Thyroid gland (tissue), 4 donors: ENCODE results near the gene FLT4. TPM values are rescaled to one million over a fixed set of nuclear protein-coding genes. Genes with fewer than 3 reads are reported as not detected.

Experiments
- DNase-seq, 2 donors: peaks; one replicate each; pipeline ENCODE4 v3.0.0-alpha.2; 2019
- H3K27ac ChIP-seq, 3 donors: fragments of 200-600 bp; sonication (generic); 1 replicate in 2 of 3; 2 replicates in 1 of 3; pipeline ENCODE4 v1.5.1; 2016 to 2019; ENCODE audit warnings: mild to moderate bottlenecking in 1 of 3, moderate library complexity in 1 of 3
- H3K27me3 ChIP-seq: fragments of 200-600 bp; sonication (generic); one replicate; pipeline ENCODE4 v1.5.1; 2019
- H3K36me3 ChIP-seq, 2 donors: fragments of 200-600 bp; sonication (generic); one replicate each; pipeline ENCODE4 v1.5.1; 2016 to 2019
- H3K4me1 ChIP-seq, 2 donors: fragments of 200-600 bp; sonication (generic); one replicate each; pipeline ENCODE4 v1.5.1; 2017 to 2019
- H3K4me3 ChIP-seq, 3 donors: fragments of 200-600 bp; sonication (generic); replicated peaks in 1 of 3; 1 replicate in 2 of 3; 2 replicates in 1 of 3; pipeline ENCODE4 v1.5.1; 2016; ENCODE audit warnings: mild to moderate bottlenecking in 1 of 3
- H3K9me3 ChIP-seq: fragments of 200-600 bp; sonication (generic); one replicate; pipeline ENCODE4 v1.5.1; 2017
- POLR2A ChIP-seq, 2 donors: fragments of 450-650 bp; IDR thresholded peaks; one replicate each; pipeline ENCODE4 v1.6.1; 2017; ENCODE audit warnings: antibody characterized with exemption in 2 of 2, mild to moderate bottlenecking in 2 of 2, moderate library complexity in 1 of 2
- WGBS, 2 donors: methylation state at CpG; one replicate each; pipeline ENCODE4 v1.1.5; 2017; 5-methylcytosine and 5-hydroxymethylcytosine counted together
- intact Hi-C: fragments of 100-400 bp; cut with DNase I; formaldehyde crosslinking; loops from one replicate; pipeline ENCODE4 v1.15.1; 2023
- total RNA-seq, 4 donors: library from RNA; depleted of rRNA; stranded (reverse); fragments of >200 nt; gene quantifications; one replicate each; pipeline ENCODE4 v1.2.3, GENCODE V29; 2016
- TF ChIP-seq, protein P1 (sequence below), 6 experiments: fragments of 200-600 bp in 3 of 6; fragments of 450-650 bp in 3 of 6; sonication (generic) in 3 of 6; IDR thresholded peaks; one replicate each; pipeline ENCODE4 v1.5.1; 2016 to 2019; ENCODE audit warnings: antibody characterized with exemption in 6 of 6, mild to moderate bottlenecking in 2 of 6, inconsistent platforms in 1 of 6, moderate library complexity in 1 of 6

FLT4 gene
- total RNA-seq, 4 donors from 2014 or later: 52.8 to 90.9 (median 66.8) TPM

DNA sequence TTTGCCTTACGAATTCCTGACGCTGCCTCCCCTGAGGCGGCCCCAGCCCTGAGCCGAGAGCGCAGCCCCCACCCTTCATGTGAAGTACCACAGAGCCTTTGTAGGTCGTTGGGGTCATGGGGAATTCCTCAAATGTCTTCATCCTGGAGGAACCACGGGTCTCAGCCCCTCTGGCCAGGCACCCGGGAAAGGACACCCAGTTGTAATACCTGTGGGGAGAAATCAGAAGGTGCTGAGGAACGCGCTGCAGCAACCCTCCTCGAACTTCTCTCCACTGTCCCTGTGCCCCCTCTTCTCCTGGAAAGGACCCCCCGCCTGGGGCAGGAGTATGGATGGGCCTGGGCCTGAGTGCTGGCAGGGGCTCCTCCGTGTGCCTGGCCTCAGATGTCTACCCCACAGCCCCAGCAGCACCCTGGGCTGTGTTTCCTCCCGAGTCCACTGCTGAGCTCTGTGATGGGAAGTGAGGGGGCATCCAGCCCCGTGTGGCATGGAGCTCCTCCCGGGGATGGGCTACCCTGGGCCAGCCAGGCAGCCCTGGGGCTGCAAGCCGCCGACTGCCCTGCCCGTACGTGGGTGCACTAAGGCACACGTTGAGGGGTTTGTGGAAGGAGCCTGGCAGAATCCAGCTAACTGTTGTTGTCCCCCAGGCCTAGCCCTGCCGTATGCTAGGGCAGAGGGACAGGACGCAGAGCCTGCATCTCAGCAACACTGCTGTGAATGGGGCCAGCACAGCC is 39.4 kb downstream of the FLT4 start:
- no peak for DNase-seq
- H3K4me1 ChIP-seq: peaks cover 2 to 16% of the 10 kb centered on the region in 2 donors
- no peaks in the 10 kb centered on the region for H3K27me3 ChIP-seq
- no peak overlapping the region for H3K4me3 ChIP-seq
- no peak for TF ChIP-seq POLR2A (IDR thresholded peaks at IDR 0.05)
- TF ChIP-seq, protein P1, sequence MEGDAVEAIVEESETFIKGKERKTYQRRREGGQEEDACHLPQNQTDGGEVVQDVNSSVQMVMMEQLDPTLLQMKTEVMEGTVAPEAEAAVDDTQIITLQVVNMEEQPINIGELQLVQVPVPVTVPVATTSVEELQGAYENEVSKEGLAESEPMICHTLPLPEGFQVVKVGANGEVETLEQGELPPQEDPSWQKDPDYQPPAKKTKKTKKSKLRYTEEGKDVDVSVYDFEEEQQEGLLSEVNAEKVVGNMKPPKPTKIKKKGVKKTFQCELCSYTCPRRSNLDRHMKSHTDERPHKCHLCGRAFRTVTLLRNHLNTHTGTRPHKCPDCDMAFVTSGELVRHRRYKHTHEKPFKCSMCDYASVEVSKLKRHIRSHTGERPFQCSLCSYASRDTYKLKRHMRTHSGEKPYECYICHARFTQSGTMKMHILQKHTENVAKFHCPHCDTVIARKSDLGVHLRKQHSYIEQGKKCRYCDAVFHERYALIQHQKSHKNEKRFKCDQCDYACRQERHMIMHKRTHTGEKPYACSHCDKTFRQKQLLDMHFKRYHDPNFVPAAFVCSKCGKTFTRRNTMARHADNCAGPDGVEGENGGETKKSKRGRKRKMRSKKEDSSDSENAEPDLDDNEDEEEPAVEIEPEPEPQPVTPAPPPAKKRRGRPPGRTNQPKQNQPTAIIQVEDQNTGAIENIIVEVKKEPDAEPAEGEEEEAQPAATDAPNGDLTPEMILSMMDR (IDR thresholded peaks at IDR 0.05): no peak
- intact Hi-C loops: no loop called here
- H3K9me3 ChIP-seq: no peaks in the 10 kb centered on the region
- no peak overlapping the region for H3K27ac ChIP-seq
- no peaks in the 10 kb centered on the region for H3K36me3 ChIP-seq
- 89 to 90% methylated on average over 15 to 20 of the region's 23 CpGs for WGBS, 2 donors

DNA sequence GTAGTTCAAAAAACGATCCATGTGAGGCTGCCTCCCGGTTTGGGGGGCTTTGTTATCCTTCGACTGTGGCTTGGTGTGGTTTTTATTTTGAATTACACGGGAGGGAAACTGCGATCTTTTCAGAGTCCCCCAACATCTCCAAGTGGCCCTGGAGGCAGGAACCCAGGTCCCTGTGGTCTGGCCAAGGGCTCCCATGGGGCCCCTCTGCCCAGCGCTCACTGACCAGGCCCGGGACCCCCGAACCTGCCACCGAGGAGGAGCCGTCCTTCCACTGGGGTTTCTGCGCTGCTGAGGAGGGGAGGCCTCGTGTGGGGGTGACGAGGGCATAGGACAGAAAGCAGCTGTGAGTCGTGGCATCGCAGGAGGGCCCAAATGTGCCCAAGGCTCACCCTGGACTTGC is 40.0 kb downstream of the FLT4 start:
- WGBS, 2 donors: 93% methylated on average over 14 to 15 of the region's 15 CpGs
- H3K27me3 ChIP-seq: no peaks in the 10 kb centered on the region
- H3K27ac ChIP-seq: no peak overlapping the region
- no peaks in the 10 kb centered on the region for H3K36me3 ChIP-seq
- TF ChIP-seq, protein P1 (IDR thresholded peaks at IDR 0.05): no peak
- H3K4me1 ChIP-seq: peaks cover 2 to 16% of the 10 kb centered on the region in 2 donors
- no peaks in the 10 kb centered on the region for H3K9me3 ChIP-seq
- intact Hi-C loops: no loop called here
- DNase-seq: no peak
- no peak overlapping the region for H3K4me3 ChIP-seq

DNA sequence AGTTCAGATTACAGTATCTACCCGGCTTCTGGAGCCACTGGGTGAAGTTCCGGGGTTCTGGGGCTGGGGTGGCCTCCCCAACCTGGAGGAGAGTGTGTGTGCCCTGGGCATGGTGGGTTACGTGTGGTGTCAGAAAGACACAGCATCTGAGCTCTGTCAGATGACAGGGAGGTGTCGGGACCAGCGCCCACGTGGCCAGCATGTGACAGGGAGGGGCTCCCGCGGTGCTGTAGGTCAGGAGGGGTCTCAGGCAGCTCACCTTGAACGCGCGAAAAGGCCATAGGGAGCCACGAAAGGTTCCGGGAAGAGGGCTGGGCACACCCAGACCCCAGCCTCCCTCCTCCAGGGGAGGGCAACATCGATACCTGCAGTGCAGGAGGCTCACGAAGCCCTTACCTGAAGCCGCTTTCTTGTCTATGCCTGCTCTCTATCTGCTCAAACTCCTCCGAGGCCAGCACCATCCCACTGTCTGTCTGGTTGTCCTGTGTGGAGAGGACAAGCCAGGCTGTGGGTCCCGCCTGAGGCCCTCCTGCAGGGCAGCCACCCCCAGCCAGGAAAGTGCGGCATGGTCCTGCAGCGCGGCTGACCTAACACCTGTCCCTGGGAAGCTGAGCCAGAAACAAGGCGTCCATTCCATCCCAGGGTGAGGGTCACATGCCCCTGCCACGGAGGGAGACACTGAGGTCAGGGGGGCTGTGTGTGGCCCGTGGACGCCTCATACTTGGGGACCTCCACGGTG is 40.7 kb downstream of the FLT4 start:
- intact Hi-C loops: no loop called here
- Histone ChIP-seq H3K36me3 (no peaks in the 10 kb centered on the region), H3K4me1 (peaks cover 2 to 16% of the 10 kb centered on the region in 2 donors), H3K27me3 (no peaks in the 10 kb centered on the region), H3K4me3 (no peak overlapping the region), H3K27ac (no peak overlapping the region), H3K9me3 (no peaks in the 10 kb centered on the region)
- no peak for TF ChIP-seq POLR2A (IDR thresholded peaks at IDR 0.05)
- TF ChIP-seq, protein P1 (IDR thresholded peaks at IDR 0.05): no peak
- DNase-seq: no peak
- 91 to 95% methylated on average over 21 to 26 of the region's 26 CpGs for WGBS, 2 donors

DNA sequence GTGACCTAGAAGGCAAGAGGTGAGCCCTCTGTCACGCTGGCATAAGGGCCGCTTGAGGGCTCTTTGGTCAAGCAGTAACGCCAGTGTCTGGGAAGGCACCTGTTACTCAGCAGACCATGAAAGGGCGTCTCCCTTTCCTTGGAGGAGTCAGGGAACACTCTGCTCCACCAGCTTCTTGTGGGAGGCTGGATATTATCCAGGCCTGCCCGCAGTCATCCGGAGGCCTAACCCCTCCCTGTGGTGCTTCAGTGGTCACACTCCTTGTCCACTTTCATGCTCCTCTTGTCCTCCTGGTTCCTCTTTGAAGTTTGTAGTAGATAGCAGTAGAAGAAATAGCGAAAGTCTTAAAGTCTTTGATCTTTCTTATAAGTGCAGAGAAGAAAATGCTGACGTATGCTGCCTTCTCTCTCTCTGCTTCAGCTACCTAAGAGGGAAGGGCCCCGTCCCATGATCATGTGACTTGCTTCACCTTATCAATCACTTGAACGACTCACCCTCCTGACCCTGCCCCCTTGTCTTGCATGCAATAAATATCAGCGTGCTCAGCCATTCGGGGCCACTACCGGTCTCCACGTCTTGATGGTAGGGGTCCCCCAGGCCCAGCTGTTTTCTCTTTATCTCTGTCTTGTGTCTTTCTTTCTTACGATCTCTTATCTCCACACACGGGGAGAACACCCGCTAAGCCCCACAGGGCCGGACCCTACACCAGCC is 41.4 kb downstream of the FLT4 start:
- WGBS, 2 donors: 27 to 37% methylated on average over 18 of the region's 18 CpGs
- H3K4me1 ChIP-seq: peaks cover 2 to 19% of the 10 kb centered on the region in 2 donors
- DNase-seq: peak; percentile 88 to 91

More for the DNA sequence above, 41.4 kb downstream of the FLT4 start:
- Histone ChIP-seq H3K36me3 (no peaks in the 10 kb centered on the region), H3K9me3 (no peaks in the 10 kb centered on the region), H3K27ac (no peak overlapping the region), H3K4me3 (no peak overlapping the region), H3K27me3 (no peaks in the 10 kb centered on the region)
- TF ChIP-seq, protein P1 (IDR thresholded peaks at IDR 0.05): no peak
- no peak for TF ChIP-seq POLR2A (IDR thresholded peaks at IDR 0.05)
- intact Hi-C loops: no loop called here
